ENCODE results near the gene CDKAL1.

GRCh38 chr6:20952699-20953474 is 418.6 kb downstream of the CDKAL1 start:
- TF ChIP-seq POLR2A (IDR thresholded peaks at IDR 0.05) (no peak), CTCF (IDR thresholded peaks at IDR 0.05) (no peak), EP300 (IDR thresholded peaks at IDR 0.05) (no peak)
